Activated CD4-positive, CD25-positive, alpha-beta regulatory T cell treated with anti-CD3 and anti-CD28 coated beads, Interleukin-2, amount 50 U/mL, for 24 hours (primary cell): ENCODE data around the gene GBGT1.
"Not testable (repeated sequence)": the region's sequence is repeated elsewhere in the genome, so short reads cannot be mapped to it uniquely, and the experiment has no call there.

Experiments
- ATAC-seq, 2 donors: fragments of 150-1000 bp; cut with Tn5 transposase; one replicate each; pipeline ENCODE4 v1.10.0; 2021; ENCODE audit warnings: mild to moderate bottlenecking in 1 of 2, moderate library complexity in 1 of 2

GBGT1 gene

DNA sequence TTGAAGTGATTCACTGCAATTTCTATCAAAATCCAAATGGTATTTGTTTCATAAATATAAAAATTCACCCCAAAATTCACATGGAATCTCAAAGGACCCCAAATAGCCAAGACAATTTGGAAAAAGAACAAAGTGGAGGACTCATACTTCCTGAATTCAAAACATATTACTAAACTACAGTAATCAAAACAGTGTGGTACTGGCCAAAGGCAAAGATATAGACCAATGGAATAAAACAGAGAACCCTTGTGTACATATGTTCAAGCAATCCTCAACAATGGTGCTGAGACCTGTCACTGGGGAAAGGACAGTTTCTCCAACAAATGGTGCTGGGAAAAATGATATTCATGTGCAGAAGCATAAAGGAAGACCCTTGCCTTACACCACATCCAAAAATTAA is 31.3 kb upstream of the GBGT1 start:
- ATAC-seq: no peak

- no peak for ATAC-seq
These were observed 30.9 kb upstream of the GBGT1 start for GRCh38 chr9:133194597-133194996.

GRCh38 chr9:133191989-133192388 is 28.3 kb upstream of the GBGT1 start:
- no peak for ATAC-seq

- no peak for ATAC-seq
These were observed 26.1 kb upstream of the GBGT1 start for GRCh38 chr9:133189826-133190225.

DNA sequence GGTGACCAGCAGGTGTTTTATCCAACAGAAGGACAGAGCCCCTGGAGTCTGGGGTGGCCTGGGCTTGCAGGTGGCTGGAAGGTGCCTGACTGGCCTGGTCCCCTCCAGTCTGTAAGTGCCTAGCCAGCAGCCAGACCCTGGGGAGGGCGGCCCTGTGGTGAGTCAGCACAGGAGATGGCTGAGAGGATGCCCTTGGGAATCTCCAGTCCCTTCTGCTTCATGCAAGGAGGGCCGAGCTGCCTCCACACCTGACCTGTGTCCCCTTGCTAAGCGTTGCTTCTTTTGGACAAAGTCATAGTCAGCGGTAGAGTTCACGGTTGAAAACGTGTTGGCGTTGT is 25.1 kb upstream of the GBGT1 start:
- ATAC-seq: no peak

DNA sequence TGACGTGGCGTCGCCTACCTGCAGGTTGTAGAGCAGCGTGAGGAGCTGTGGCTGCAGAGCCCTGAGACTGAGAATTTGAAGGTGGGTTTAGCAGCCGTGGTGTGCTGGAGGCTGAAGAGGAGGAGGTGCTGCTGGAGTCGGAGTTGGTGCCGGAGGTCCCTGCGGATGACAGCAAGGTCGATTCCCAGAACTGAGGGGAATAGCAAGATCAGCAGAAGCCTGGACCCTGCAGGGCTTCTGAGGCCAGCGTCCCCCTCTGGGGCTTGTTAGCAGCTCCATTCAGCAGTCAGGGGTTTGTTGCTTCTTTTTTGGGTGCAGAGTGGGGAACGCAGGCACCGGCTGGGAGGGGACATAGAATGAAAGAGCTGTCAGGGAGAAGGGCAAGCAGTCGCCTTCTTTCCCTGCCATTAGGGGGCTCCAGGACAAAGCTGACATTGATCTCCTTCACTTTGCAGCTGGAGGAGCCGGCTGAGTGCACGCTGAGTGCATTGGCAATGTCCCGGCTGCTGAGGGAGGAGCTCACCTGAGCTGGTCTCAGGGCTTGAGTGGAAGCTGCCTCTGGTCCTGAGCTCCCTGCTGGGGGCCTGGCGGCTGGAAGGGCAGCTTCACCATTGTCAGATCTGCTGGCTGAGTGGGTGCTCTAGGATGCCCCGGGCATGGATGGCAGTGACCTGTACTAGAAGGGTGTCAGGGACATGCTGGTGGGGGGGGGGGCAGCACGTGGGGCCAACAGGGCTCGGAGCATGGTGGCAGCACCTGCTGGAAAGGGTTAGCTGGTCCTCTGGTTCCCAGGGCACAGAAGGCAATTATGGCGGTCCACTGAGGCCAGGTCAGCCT is 24.5 kb upstream of the GBGT1 start:
- no peak for ATAC-seq

- ATAC-seq: no peak
These were observed 23.9 kb upstream of the GBGT1 start for GRCh38 chr9:133187561-133188005.

DNA sequence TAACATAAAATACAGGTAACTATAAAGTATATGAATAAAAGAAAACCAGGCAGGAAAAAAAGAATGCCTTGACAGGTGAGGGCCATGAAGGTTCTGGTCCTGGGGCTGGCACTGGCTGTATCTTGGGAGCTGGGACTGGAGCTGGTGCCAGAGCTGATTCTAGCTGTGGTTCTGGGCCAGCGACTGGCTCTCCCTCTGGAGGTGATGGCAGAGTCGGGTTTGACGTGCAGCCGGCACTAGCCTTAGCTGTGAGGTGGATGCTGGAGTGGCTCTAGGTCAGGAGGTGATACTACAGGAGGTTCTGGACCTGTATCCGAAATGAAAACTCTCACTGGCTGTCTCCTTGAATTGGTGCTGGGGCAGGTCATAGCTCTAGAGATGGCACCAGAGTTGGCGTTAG is 23.0 kb upstream of the GBGT1 start:
- ATAC-seq: no peak

GRCh38 chr9:133184971-133185370 is 21.3 kb upstream of the GBGT1 start:
- ATAC-seq: peak; percentile 28 to 32

DNA sequence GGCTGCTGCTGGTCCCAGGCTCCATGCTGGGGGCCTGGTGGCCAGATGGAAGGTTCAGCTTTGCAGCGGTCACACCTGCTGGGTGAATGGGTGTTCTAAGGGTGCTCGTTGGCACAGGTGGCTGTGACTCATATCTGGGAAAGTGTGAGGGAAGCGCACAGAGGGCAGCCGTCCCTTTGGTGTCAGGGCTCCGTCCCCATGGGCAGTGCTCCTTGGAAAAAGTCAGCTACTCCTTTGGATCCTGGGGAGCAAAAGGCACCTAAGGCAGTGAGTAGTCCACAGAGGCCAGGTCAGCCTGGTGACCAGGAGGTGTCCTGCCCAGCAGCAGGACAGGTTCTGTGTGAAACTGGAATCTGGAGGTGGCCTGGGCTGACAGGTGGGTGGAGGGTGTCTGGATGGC is 18.4 kb upstream of the GBGT1 start:
- no peak for ATAC-seq

DNA sequence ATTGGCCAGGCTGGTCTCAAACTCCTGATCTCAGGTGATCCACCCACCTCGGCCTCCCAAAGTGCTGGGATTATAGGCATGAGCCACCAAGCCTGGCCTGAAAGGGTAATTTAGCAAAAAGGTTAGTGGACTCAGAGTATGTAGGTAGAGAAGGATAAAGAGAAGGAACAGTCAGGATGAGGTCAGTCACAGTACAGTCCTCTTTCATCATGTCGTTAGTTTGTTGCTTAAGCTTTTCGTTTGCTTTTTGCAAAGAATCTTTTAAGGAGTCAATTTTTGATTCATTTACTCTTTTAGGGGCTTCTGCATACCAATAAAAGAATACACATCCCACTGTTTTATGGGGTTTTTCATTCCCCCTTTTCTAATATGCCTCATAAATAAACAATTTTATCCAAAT is 17.8 kb upstream of the GBGT1 start:
- no peak for ATAC-seq

- ATAC-seq: no peak
These were observed 17.2 kb upstream of the GBGT1 start for GRCh38 chr9:133180953-133181352.

- ATAC-seq: no peak
These were observed 9.3 kb upstream of the GBGT1 start for GRCh38 chr9:133173056-133173455.

GRCh38 chr9:133171161-133171961 is 7.6 kb upstream of the GBGT1 start:
- ATAC-seq: no peak

DNA sequence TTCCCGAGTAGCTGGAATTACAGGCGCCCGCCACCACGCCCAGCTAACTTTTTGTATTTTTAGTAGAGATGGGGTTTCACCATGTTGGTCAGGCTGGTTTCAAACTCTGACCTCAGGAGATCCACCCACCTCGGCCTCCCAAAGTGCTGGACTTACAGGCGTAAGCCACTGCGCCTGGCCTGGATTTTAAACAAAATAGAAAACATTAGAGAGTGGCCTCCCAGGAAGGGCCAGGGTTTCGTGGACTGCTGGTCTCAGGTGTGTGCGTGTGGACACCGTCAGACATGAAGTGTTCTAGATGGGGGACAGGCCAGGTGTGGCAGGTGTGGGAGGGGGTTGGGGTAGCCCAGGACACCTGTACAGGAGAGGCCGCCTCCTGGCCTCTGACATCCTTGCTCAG is 7.0 kb upstream of the GBGT1 start:
- no peak for ATAC-seq

DNA sequence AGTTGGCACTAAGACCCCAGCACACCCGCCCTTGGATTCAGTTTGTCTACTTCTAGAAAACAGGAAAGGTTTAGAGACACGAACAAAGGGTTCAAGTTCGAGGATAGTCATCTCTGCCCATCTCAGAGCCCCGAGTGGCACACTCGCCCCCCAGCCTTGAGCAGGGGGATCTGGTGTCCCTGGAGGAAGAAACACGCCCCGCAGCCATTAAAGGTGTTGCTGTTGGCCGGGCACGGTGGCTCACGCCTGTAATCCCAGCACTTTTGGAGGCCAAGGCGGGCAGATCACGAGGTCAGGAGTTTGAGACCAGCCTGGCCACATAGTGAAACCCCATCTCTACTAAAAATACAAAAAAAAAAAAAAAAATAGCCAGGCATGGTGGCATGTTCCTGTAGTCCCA is 6.0 kb upstream of the GBGT1 start:
- ATAC-seq: not testable (repeated sequence)

GRCh38 chr9:133169102-133169501 is 5.4 kb upstream of the GBGT1 start:
- no peak for ATAC-seq

- no peak for ATAC-seq
These were observed 4.7 kb upstream of the GBGT1 start for GRCh38 chr9:133168432-133168831.

DNA sequence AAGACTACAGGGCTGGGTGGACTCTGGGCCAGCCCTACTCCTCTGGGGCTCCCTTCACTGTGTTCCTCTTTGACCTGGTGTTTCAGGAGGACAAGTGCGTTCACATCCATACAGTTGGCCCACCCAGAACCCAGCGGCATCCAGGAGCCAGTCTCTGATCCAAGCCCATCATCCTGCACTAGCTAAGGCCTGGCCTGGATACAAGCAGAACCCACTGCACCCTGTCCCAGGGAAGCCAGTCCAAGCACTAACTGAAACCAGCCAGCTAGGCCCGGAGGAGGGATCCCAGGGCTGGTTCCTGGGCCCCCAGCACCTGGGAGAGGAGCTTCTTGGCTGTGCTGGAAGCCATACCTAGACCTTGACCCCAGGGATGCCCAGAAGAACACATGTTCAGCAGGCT is 4.1 kb upstream of the GBGT1 start:
- no peak for ATAC-seq

DNA sequence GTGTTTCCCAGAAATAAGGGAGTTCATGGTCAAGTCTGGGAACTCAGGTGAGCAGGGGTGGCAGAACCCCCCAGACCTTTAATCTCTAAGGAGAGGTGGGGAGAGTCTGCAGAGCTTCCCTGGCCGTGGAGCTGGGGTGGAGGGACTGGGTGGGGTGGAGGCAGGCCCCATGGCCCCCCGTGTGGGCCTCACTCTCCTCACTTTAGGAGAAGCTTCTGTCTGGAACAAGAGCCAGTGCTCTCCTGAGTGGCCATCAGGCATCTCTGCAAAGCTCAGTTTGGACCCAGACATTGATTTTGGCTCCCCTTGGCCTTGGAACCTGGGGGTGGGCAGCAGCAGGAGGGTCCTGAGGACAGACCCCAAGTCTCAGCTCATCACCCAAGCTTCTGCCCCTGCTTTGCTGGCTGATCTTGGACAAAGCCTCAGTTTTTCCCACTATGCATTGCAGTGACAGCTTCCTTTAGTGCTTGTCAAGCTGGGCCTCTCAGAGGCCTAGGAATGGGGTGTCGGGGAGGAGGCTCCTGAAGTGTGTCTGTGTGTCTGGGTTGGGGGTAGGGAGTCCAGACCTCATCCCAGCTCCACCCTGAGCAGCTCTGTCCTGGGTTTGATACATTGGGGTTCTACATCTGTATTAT is 3.5 kb upstream of the GBGT1 start:
- no peak for ATAC-seq

DNA sequence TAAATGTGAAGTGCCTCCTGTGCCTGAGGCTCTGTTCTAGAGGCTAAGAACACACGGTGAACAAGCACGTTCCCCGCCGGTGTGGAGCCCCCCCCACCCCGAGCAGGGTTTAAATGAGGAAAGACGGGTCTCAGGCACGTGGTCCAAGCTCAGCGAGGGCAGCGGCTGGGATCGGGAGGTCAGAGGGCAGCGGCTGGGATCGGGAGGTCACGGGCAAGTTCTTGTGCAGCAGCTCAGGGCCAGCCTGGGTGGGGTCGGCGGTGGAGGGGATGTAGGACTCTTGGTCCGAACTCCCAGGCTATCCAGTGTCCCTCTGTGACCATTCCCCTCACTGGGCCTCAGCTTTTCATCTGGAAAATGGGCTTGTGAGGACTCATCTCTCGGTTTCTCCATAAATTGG is 2.7 kb upstream of the GBGT1 start:
- ATAC-seq: no peak

DNA sequence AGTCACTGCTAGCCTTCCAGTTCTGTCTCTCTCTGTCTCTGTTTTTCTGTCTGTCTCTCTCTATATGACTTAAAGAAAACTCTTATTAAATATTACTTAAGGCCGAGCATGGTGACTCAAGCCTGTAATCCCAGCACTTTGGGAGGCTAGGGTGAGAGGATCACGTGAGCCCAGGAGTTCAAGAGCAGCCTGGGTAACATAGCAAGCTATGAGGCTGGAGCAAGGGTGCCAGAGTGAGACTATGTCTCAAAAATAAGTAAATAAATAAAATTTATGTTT is 1.7 kb upstream of the GBGT1 start:
- no peak for ATAC-seq

DNA sequence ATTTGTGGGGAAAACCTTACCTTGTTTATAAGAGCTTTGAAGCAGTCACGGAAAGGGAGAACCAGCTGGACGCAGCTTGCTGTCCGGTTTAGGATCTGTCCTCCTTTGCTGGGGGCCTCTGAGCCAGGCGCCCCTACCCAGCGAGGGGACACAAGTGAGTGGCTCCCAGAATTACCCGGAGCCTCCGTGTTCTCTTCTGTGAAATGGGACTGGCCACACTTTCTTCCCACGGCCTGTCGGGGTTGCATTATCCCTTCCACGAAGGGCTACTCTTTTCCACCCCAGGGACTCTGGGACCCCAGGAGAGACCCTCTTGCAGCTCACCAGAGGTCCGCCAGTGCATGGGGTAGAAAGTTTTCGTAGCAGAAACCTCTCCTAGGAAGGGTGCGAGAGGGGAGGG is 477 bp upstream of the GBGT1 start:
- no peak for ATAC-seq

- ATAC-seq: no peak
These were observed 732 bp downstream of the GBGT1 start for GRCh38 chr9:133162861-133163503.
